GM12891 (cell line): Measurements from ENCODE around the gene PI4KA.

Experiments used
- PAX5 ChIP-seq: IDR thresholded peaks from 2 replicates; pipeline ENCODE4 v1.6.1; 2011; ENCODE audit warnings: low read length, moderate library complexity, mild to moderate bottlenecking; ENCODE audit not compliant: insufficient read depth, severe bottlenecking
- POLR2A ChIP-seq: IDR thresholded peaks from 2 replicates; pipeline ENCODE4 v1.6.1; 2011; ENCODE audit warnings: low read depth, low read length, control low read depth
- POLR2AphosphoS5 ChIP-seq: IDR thresholded peaks from 2 replicates; pipeline ENCODE4 v1.6.1; 2011; ENCODE audit warnings: low read depth, low read length, control low read depth
- POU2F2 ChIP-seq: IDR thresholded peaks from 2 replicates; pipeline ENCODE4 v1.6.1; 2011; ENCODE audit warnings: low read depth, mild to moderate bottlenecking, control low read depth, low read length, moderate library complexity
- SPI1 ChIP-seq: IDR thresholded peaks from 2 replicates; pipeline ENCODE4 v1.6.1; 2011; ENCODE audit warnings: low read depth, low read length, control low read depth
- TAF1 ChIP-seq: IDR thresholded peaks from 2 replicates; pipeline ENCODE4 v1.6.1; 2011; ENCODE audit warnings: low read depth, low read length, control low read depth

DNA sequence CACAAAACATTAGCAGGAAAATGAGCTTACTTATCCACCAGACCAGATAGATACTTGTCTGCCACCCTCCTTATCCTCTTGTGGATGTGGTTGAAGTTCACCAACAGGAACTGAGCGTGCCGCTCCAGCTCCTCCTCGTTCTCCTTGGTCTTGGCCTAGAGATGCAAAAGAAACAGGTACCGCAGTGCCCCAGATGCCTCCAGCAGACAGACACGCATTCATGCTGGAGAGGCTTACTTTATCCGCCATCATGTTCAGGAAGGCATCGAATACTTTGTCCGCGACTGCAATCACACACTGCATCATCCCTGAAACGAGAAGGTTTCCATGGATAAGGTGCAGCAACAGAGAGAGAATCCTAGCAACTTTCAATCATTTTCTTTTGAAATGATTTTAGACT, 105.7 kb downstream of the PI4KA start:
- TF ChIP-seq TAF1, result no peak
- TF ChIP-seq PAX5, result no peak
- no peak for TF ChIP-seq POLR2AphosphoS5
- TF ChIP-seq POLR2A, result no peak
- no peak for TF ChIP-seq SPI1
- TF ChIP-seq POU2F2, result no peak
